Mesodermal cell (in vitro differentiated cells): Measurements from ENCODE around the gene PKNOX2.

Source experiments
- H3K27ac ChIP-seq: 2 replicates; pipeline ENCODE4 v1.7.0; 2013; ENCODE audit warnings: mild to moderate bottlenecking, low read depth, low read length, moderate library complexity; ENCODE audit not compliant: severe bottlenecking
- H3K36me3 ChIP-seq: 2 replicates; pipeline ENCODE4 v1.7.1; 2013; ENCODE audit warnings: mild to moderate bottlenecking, low read length, moderate library complexity; ENCODE audit not compliant: control insufficient read depth, insufficient read depth
- H3K4me1 ChIP-seq: one replicate; pipeline ENCODE4 v1.7.1; 2013; ENCODE audit warnings: mild to moderate bottlenecking, low read length; ENCODE audit not compliant: insufficient read depth, control insufficient read depth, poor library complexity, severe bottlenecking
- H3K4me3 ChIP-seq: 2 replicates; pipeline ENCODE4 v1.7.0; 2013; ENCODE audit warnings: low read length, control low read depth, mild to moderate bottlenecking; ENCODE audit not compliant: insufficient read depth, poor library complexity, severe bottlenecking; ENCODE audit errors: extremely low read depth
- H3K9me3 ChIP-seq: 2 replicates; pipeline ENCODE4 v1.7.1; 2013; ENCODE audit warnings: mild to moderate bottlenecking, low read length, moderate library complexity; ENCODE audit not compliant: control insufficient read depth
- WGBS, 2 experiments: methylation state at CpG; one replicate each; pipeline ENCODE4 v1.1.5; 2013; ENCODE audit warnings: missing lambda C conversion rate in 2 of 2; ENCODE audit not compliant: insufficient coverage in 2 of 2; 5-methylcytosine and 5-hydroxymethylcytosine counted together

The PKNOX2 gene

DNA sequence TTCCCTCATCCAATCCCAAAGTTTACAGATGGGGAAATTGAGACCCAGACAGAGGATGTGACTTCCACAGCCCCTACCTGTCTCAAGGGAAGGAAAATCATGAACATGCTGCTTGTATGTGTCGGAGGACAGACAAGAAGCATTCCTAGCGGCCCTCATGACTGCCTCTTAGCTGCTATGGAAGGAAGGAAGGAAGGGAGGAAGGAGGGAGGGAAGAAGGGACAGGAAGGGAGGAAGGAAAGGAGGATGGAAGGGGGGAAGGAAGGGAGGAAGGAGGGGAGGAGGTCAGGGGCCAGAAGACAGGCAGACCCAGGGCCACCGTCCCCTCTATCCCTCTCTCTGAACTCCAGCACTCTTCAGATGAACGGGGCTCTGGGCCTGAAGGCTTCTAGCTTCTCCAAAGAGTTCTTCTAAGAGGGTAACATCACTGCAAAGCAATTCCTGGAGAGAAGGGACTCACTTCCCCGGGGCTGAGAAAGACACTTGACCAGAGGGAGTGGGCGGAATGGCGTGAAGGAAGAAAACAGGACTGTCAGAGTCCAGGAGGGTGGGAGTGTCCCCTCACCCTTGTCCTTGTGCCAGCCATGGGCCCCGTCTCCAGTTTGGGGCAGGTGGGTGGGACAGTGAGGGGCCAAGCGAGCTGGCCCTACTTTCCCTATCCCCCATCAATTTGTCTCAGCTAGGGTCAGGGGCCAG, 182.2 kb downstream of the PKNOX2 start:
- Histone ChIP-seq H3K9me3 (no peaks in the 10 kb centered on the region), H3K36me3 (no peaks in the 10 kb centered on the region), H3K4me3 (no peak overlapping the region), H3K27ac (no peak overlapping the region), H3K4me1 (peaks cover 38% of the 10 kb centered on the region)
- WGBS, 2 experiments, result 76 to 91% methylated on average over 5 to 6 of the region's 9 CpGs

DNA sequence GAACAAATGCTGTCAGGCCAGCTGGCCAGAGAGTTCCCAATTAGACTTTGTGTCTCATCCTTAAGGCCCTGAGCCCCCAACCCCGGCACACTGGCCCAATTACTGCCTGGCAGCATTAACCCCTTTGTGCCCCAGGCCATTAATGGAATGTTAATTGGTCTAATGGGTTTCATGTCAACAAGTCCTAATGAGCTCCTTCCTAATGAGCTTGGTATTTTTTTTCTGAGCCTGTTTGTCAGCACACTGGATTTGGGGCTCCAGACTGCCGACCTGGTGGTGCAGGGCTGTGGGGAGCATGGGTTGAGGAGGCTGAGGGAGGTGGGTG, 182.7 kb downstream of the PKNOX2 start:
- H3K9me3 ChIP-seq, result no peaks in the 10 kb centered on the region
- WGBS, 2 experiments, result 69 to 80% methylated on average over 1 to 2 of the region's 2 CpGs
- no peak overlapping the region for H3K4me3 ChIP-seq
- H3K27ac ChIP-seq, result no peak overlapping the region
- no peaks in the 10 kb centered on the region for H3K36me3 ChIP-seq
- peaks cover 37% of the 10 kb centered on the region for H3K4me1 ChIP-seq

DNA sequence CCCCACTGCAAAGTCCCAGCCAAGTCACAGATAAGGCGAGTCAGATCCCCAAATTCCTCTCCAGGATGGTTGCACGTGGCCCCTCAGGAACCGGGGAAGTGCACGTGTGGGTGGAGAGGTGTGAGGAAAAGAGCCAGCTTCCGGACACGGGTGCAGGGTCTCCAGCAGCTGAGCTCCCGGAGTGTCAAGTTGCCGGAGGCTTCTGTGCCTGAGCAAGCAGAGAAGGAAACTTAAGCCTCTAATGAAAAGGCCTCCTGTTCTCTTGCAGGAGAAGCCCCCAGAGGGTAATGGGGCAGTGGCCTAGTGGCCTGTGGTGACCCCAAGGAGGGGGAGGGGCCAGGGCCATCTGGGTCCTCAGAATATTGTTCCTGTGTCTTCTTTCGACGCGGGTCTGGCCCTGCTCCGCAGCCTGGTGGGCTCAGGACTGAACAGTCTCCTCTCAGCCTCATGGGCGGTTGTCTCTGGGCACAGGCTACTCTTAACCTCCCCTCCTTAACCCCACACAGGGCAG, 183.6 kb downstream of the PKNOX2 start:
- no peaks in the 10 kb centered on the region for H3K36me3 ChIP-seq
- H3K9me3 ChIP-seq, result no peaks in the 10 kb centered on the region
- WGBS, 2 experiments, result 56 to 57% methylated on average over 8 to 12 of the region's 13 CpGs
- H3K4me3 ChIP-seq, result no peak overlapping the region
- peak overlapping the region; percentile 87 for H3K27ac ChIP-seq
- peaks cover 28% of the 10 kb centered on the region for H3K4me1 ChIP-seq

DNA sequence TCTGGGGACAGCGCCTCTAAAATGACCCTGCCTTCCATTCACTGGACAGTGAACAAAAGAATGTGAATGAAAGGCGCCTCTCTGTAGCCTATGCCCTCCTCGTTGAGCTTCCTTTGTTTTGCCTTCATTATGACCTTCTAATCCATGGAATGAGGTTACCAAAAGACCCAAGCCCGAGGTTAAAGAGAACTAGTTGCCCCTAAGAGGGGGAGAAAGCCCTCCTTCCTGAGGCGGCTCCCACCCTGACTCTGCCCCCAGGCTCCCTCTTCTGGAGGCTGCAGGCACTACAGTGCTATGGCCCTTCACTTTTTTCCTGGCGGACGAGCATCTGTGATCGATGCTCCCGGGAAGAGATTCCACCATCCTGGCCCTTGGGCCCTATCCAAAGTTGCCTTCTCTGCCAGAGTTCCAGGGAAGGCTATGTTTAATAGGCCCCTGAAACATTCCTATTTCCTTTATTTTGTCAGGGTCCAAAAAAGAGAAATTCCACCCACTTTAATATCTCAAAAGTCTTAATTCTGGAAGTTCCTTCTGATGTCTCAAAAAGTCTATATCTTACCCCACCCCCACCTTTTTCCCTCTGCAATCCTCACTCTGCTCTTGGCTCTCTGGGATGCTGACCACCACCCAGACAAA, 184.2 kb downstream of the PKNOX2 start:
- Histone ChIP-seq H3K9me3 (no peaks in the 10 kb centered on the region), H3K4me1 (peaks cover 24% of the 10 kb centered on the region)
- WGBS, 2 experiments, result 27 to 31% methylated on average over 8 of the region's 9 CpGs

DNA sequence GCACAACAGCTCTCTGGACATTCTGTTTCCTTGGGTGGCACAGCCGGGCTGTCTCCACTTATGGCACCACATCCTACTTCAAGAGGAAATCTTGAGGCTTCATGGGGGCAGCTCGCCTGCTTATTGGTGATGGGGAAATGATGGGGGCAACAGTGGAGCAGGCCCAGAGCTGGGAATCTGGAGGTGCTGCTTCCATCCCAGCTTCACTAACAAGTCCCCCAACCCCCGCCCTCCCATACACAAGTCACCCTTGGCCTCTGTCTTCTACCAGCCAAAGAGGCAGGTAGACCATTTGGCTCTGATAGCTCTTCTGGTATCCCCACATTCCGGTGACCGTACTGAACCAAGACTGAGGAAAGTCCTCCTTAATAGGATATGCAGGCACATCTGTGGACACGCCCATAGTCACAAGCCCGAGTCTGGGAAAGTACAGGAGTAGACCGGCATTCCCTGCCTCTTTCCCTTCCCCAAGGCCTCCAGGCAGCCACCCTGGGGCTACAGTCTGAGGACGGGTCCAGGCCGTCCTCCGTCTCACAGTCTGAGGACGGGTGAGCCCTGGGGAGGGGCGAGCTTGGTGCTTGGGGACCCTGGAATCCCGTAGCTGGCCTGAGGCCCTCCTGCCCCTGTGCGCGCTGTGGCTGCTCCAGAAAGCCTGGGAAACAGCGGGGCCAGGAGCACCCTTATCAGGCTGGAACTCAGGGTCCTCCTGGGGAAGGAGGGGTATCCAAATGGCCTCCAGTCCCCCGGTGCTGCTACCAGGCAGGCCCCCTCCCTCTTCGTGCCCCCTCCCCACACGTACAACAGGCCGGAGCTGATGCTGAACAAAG, 185.9 kb downstream of the PKNOX2 start:
- Histone ChIP-seq H3K4me1 (peaks cover 15% of the 10 kb centered on the region), H3K4me3 (no peak overlapping the region), H3K9me3 (no peaks in the 10 kb centered on the region), H3K36me3 (no peaks in the 10 kb centered on the region), H3K27ac (no peak overlapping the region)
- 93 to 99% methylated on average over 9 to 15 of the region's 21 CpGs for WGBS, 2 experiments

More for the DNA sequence above, 184.2 kb downstream of the PKNOX2 start:
- Histone ChIP-seq H3K36me3 (no peaks in the 10 kb centered on the region), H3K27ac (peak overlapping the region; percentile 87), H3K4me3 (no peak overlapping the region)

DNA sequence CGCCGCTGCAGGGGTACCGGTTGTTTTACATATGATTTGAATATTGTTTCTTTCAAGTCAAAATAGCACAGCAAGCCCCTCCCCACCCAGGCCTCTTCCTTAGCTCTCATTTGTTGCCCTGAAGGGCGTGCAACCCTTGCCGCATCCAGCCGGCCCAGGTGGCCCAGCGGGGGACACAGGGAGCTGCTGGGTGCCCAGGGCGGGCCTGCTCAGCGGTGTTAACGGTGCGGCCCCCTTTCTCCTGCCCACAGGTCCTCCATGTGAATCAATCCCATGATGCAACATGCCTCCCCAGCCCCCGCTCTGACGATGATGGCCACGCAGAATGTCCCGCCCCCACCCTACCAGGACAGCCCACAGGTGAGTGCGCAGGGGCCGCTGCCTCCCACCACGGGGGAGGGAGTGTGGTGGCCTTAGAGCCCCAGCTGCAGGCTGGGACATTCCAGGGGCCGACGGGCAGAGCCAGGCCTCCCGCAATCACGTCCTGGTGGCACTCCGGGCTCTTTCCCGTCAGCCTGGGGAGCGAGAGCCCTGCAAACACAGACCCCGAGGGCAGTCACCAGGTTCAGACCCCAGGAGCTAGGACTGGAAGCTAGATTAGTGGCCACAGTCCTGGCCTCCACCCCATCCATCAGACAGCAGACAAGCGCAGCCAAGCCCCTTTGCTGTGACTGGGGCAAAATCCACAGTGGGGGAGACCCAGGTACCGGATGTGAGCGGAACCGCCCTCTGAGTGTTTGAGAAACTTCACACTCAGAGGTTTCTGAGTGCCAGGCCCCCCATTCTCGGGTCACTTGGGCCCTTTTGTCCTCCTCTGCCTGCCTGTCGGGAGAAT, 186.7 kb downstream of the PKNOX2 start:
- Histone ChIP-seq H3K4me1 (peaks cover 13% of the 10 kb centered on the region), H3K27ac (no peak overlapping the region), H3K9me3 (no peaks in the 10 kb centered on the region), H3K4me3 (no peak overlapping the region), H3K36me3 (no peaks in the 10 kb centered on the region)
- 85 to 87% methylated on average over 23 of the region's 32 CpGs for WGBS, 2 experiments

DNA sequence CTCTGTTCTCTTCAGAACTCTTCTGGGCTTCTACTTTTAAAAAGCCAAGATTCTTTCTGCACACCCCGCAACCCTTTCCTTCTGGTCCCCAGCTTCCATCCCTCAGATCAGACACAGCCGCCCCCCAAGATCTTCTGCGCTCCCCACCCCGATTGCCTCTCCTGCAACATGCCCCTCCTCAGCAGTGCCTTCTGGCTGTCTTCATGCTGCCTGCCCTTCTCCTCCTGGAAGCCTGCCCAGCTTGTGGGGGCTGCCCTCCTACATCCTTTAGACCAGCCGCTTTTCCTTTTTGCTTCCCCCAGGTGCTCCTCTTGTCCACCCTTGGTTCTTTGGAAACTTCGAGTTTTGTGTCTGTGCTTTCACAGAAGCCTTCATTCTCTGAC, 187.3 kb downstream of the PKNOX2 start:
- H3K4me3 ChIP-seq, result no peak overlapping the region
- H3K9me3 ChIP-seq, result no peaks in the 10 kb centered on the region
- no peak overlapping the region for H3K27ac ChIP-seq
- H3K36me3 ChIP-seq, result no peaks in the 10 kb centered on the region
- peaks cover 13% of the 10 kb centered on the region for H3K4me1 ChIP-seq
- 92 to 94% methylated on average over 5 of the region's 6 CpGs for WGBS, 2 experiments

DNA sequence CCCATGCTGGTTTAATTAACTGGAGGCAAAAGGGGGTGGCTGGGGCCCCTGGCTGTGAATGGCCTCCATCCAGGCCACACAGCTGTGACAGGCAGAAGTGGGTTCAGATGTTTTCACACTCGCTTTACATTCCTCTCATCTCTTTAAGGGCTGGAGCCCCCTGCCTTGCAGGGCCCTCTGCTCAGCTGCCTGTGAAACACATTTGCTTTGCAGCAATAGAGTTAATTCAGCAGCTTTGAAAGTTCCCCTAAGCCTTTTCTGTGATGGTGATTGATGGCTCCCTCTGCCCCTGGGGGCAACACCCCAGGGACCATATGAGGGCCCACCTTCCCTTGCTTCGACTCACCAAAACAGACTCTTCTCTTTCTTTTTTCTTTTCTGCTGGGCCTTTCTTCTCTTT, 192.2 kb downstream of the PKNOX2 start:
- H3K27ac ChIP-seq, result peak overlapping the region; percentile 5
- peaks cover 11% of the 10 kb centered on the region for H3K4me1 ChIP-seq
- 35 to 43% methylated on average over 2 of the region's 2 CpGs for WGBS, 2 experiments
- no peak overlapping the region for H3K4me3 ChIP-seq
- no peaks in the 10 kb centered on the region for H3K36me3 ChIP-seq
- H3K9me3 ChIP-seq, result no peaks in the 10 kb centered on the region

DNA sequence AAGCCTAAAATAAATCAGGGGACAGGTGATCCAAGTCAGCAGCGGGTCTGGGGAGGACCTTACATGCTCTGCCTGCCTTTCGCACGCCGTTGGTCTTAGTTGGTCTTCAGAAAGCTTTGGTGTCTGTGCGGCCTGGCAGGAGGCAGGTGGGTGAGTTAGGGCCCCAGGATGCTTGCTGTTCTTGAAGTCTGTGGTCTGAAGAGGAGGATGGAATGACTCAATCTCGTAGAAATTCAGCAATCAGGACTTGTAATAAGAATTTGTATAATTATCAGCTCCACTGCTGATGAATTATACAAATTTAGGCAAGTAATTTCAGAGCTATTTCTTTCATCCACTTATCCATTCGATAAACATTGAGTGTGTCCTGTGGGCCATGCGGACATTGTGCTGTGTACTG, 193.0 kb downstream of the PKNOX2 start:
- no peak overlapping the region for H3K27ac ChIP-seq
- H3K9me3 ChIP-seq, result no peaks in the 10 kb centered on the region
- WGBS, 2 experiments, result 63 to 97% methylated on average over 2 to 7 of the region's 8 CpGs
- peaks cover 11% of the 10 kb centered on the region for H3K4me1 ChIP-seq
- no peaks in the 10 kb centered on the region for H3K36me3 ChIP-seq
- H3K4me3 ChIP-seq, result no peak overlapping the region

DNA sequence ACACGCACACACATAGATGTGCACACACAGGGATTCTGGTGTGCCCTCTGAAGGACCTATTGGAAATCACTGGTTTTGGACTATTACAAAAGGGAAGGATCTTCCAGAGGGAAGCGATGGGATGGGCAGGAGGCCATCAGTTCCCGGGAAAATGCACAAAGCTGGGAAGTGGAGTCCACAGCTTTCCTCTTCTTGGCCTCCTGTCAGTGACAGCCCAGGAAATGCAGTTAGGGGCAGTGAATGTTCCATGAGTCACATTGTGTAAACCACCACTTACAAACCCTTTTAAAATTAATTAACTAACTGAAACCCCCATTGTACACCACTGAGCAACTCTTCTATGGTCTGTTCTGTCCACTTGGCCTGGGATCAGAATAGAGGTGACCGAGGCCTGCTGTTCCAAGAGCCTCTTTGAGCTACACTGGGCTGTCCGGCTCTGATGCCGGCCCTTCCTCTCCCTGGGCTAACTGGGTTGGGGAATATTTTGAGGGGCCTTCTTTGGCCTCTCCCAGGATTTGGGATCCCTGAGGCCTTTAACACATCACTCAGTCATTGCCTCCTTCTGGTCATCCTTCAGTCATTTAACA, 193.8 kb downstream of the PKNOX2 start:
- peaks cover 11% of the 10 kb centered on the region for H3K4me1 ChIP-seq

More for the DNA sequence above, 193.8 kb downstream of the PKNOX2 start:
- peaks cover 5% of the 10 kb centered on the region for H3K9me3 ChIP-seq
- H3K4me3 ChIP-seq, result no peak overlapping the region
- 95 to 100% methylated on average over 3 of the region's 6 CpGs for WGBS, 2 experiments
- no peak overlapping the region for H3K27ac ChIP-seq
- no peaks in the 10 kb centered on the region for H3K36me3 ChIP-seq
